NT2/D1 (cell line): ENCODE measurements around the gene MAP2K3.

Experiments
- SUZ12 ChIP-seq: IDR thresholded peaks from 2 replicates; pipeline ENCODE4 v1.6.1; 2011; ENCODE audit not compliant: insufficient read length, insufficient read depth; ENCODE audit errors: extremely low read depth
- YY1 ChIP-seq: IDR thresholded peaks from 2 replicates; pipeline ENCODE4 v1.6.1; 2011; ENCODE audit not compliant: insufficient read length, insufficient read depth
- ZNF274 ChIP-seq: IDR thresholded peaks from 2 replicates; pipeline ENCODE4 v1.6.1; 2011; ENCODE audit warnings: mild to moderate bottlenecking, low read depth, low read length

GRCh38 chr17:21355586-21355985 lies 71.1 kb downstream of the MAP2K3 start:
- TF ChIP-seq ZNF274 (no peak), YY1 (no peak), SUZ12 (no peak)
